ENCODE measurements around the gene R3HDM2.

Gene R3HDM2

GRCh38 chr12:57216014-57216911 is 214.6 kb downstream of the R3HDM2 start, which contains the start of gene NXPH4:
NXPH4 (plus strand) TSS chr12:57216794; CDS start chr12:57216970, 176 bp downstream.
- DNase-seq (ENCODE audit: low read depth) = no peak

- no peak for DNase-seq (ENCODE audit: low read depth)
These were observed 215.2 kb downstream of the R3HDM2 start for GRCh38 chr12:57215668-57216013.

- no peak for DNase-seq (ENCODE audit: low read depth)
These were observed 215.8 kb downstream of the R3HDM2 start for GRCh38 chr12:57215065-57215464.

- DNase-seq (ENCODE audit: low read depth) = no peak
These were observed 216.5 kb downstream of the R3HDM2 start for GRCh38 chr12:57214398-57214781.

GRCh38 chr12:57213763-57214397 is 217.0 kb downstream of the R3HDM2 start:
- no peak for DNase-seq (ENCODE audit: low read depth)

DNA sequence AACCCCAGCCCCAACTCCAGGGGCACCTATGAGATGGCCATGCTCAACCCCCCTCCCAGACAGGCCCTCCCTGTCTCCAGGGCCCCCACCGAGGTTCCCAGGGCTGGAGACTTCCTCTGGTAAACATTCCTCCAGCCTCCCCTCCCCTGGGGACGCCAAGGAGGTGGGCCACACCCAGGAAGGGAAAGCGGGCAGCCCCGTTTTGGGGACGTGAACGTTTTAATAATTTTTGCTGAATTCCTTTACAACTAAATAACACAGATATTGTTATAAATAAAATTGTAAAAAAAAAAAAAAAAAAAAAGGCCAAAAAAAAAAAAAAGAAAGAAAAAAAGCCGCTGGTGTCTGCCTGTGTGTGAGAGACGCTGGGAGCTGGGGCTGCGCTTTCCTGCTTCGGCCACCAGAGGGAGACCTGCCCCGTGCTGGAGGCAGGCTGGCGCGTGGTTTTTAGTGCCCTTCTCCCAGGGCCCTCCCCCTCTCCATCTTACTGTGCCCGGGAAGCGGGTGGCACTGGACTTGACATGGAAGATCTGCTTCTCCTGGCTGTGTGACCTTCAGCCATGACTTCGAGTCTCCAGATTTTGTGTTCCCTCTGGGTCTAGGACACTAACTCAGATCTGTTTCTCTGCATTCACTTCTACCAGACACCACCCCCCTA is 217.7 kb downstream of the R3HDM2 start:
- DNase-seq (ENCODE audit: low read depth) = peak; percentile 35

DNA sequence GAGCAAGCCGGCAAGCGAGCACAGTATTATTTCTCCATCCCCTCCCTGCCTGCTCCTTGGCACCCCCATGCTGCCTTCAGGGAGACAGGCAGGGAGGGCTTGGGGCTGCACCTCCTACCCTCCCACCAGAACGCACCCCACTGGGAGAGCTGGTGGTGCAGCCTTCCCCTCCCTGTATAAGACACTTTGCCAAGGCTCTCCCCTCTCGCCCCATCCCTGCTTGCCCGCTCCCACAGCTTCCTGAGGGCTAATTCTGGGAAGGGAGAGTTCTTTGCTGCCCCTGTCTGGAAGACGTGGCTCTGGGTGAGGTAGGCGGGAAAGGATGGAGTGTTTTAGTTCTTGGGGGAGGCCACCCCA is 218.2 kb downstream of the R3HDM2 start:
- no peak for DNase-seq (ENCODE audit: low read depth)

DNA sequence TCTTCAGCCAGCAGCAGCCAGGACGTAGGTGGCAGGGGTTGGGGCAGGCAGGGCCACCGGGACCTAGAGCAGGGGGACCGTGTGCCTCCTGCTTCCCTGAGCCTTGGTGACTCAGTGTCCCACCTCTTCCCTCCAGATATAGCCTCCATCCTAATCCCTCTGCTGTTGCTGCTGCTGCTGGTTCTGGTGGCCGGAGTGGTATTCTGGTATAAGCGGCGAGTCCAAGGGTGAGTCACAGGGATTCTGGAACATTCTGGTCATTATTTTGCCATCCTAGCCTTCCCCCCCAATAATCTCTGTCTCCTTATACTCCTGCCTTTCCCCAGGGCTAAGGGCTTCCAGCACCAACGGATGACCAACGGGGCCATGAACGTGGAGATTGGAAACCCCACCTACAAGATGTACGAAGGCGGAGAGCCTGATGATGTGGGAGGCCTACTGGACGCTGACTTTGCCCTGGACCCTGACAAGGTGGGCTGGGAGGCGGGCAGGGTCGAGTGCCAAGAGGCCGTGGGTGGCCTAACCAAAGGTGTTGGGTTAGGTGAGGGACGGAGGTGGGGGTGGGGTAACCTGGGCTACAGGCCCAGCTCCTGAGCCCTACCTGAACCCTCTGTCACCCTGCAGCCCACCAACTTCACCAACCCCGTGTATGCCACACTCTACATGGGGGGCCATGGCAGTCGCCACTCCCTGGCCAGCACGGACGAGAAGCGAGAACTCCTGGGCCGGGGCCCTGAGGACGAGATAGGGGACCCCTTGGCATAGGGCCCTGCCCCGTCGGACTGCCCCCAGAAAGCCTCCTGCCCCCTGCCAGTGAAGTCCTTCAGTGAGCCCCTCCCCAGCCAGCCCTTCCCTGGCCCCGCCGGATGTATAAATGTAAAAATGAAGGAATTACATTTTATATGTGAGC is 218.8 kb downstream of the R3HDM2 start:
- DNase-seq (ENCODE audit: low read depth) = no peak

DNA sequence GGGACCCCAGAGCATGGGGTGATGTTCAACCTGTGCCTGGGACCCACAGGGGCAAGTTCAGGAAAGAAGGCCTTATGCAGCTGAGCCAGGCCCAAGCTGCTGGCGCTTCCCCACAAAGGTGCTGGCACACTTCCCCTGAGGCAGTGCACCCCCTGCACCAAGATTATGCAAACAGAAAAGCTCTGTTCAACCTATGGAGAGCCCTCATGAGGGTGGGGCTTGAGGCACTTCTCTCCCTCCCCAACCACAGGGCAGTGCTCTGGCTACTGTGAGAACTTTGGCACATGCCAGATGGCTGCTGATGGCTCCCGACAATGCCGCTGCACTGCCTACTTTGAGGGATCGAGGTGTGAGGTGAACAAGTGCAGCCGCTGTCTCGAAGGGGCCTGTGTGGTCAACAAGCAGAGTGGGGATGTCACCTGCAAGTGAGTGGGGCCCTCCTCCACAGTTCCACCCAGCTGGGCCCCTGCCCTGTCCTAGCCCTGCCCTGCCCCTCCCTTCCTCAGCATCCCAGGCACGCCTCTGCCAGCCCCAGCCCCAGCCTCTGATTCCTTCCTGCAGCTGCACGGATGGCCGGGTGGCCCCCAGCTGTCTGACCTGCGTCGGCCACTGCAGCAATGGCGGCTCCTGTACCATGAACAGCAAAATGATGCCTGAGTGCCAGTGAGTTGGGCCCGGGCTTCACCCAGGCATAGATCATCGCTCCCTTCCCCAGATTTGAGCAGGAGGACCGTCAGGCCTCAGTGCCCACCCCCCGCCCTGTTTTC is 219.7 kb downstream of the R3HDM2 start:
- no peak for DNase-seq (ENCODE audit: low read depth)

GRCh38 chr12:57210461-57210860 is 220.4 kb downstream of the R3HDM2 start:
- DNase-seq (ENCODE audit: low read depth) = no peak

DNA sequence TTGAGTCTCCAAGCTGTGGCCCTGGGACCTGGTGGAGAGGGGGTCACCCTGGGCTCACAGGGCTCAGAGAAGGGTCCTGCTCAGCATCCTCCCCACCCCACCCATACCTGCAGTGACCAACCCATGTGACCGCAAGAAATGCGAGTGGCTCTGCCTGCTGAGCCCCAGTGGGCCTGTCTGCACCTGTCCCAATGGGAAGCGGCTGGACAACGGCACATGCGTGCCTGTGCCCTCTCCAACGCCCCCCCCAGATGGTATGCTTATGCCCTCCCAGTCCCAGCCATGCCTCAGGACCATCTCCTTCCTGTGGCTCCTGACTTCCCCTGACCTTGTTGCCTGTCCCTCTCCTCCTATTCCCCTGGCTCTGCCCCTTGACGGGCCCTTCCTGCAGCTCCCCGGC is 220.9 kb downstream of the R3HDM2 start:
- no peak for DNase-seq (ENCODE audit: low read depth)

DNA sequence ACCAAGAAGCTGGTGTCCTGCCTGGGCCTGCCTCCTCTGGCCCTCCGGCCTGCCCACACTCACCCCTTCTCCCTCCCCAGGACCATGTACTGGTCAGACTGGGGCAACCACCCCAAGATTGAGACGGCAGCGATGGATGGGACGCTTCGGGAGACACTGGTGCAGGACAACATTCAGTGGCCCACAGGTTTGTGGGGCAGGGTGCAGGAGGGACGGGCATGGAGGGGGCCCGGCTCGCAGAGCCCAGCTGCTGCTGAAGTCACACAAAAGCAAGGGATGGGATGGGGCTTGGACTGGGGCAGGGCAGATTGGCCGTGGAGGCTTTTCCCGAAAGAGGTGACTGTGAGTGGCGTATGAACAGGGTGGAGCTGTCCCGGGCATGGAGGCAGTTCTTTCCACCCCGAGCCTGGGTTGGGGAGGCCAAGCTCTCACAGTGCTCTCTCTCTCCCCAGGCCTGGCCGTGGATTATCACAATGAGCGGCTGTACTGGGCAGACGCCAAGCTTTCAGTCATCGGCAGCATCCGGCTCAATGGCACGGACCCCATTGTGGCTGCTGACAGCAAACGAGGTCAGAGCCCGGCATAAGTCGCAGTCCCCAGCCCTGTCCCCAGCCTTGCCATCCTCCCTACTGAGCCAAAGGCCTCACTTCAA is 222.1 kb downstream of the R3HDM2 start:
- DNase-seq (ENCODE audit: low read depth) = no peak

DNA sequence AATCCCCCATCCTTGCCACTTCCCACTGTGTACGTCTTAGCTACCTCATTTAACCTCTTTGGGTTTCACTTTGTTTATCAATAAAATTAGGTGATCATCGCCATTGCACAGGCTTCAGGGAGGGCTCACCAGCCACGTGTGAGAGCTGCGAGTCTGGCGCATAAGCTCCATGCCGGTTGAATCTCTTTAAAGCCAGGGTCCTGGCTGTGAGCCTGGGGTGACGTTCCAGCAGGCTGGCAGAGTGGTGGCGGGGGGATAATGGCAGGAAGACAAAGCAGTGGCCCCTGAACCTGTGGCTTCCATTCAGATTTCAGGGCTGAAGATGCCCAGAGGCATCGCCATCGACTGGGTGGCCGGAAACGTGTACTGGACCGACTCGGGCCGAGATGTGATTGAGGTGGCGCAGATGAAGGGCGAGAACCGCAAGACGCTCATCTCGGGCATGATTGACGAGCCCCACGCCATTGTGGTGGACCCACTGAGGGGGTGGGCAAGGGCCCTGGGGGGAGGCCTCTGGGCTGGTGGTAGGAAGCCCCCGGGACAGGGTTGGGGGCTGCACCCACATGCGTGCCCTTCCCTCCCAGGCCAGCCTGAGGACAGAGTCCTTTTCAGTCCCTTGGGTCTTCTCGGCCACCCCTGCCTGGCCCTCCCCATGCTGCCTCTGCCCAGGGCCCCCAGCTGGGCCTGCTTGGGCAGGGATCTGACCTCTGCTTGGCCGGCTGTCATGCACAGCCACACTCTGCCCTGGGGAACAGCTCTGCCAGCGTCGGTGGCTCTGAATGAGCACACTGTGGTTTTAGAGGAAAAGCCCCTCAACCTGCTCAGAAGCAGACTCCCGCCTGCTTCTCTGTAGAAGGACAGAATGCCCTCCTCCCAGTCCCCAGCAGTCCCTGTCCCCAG is 222.9 kb downstream of the R3HDM2 start:
- DNase-seq (ENCODE audit: low read depth) = no peak

DNA sequence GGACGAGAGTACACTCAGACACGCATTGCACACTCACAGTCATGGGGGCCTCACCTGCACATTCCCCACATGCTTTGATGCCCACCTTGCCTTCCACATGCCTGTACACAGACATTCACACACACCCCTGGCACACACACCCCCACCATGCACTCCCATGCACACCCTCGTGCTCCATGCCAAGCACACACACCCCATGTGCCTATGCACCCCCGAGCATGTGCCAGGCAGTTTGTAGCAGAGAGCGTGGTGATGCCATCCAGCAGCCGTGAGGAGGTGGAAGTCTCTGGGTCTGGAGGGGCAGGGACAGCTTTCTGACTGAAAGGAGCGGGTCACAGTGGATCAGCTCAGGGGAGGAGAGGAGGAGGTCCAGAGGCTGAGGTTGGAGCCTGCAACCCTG is 224.9 kb downstream of the R3HDM2 start:
- no peak for DNase-seq (ENCODE audit: low read depth)

- DNase-seq (ENCODE audit: low read depth) = no peak
These were observed 225.7 kb downstream of the R3HDM2 start for GRCh38 chr12:57205186-57205585.

DNA sequence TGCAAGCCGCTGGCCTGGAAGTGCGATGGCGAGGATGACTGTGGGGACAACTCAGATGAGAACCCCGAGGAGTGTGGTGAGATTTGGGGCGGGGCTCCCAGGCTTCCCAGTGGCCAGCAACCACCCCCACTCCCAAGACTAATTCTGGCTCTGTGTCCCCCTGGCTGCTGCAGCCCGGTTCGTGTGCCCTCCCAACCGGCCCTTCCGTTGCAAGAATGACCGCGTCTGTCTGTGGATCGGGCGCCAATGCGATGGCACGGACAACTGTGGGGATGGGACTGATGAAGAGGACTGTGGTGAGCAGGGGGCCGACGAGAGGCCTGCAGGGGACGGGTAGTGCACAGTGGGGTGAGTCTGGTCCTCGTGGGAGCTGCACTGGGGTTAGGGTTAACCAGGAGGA is 226.4 kb downstream of the R3HDM2 start:
- no peak for DNase-seq (ENCODE audit: low read depth)

DNA sequence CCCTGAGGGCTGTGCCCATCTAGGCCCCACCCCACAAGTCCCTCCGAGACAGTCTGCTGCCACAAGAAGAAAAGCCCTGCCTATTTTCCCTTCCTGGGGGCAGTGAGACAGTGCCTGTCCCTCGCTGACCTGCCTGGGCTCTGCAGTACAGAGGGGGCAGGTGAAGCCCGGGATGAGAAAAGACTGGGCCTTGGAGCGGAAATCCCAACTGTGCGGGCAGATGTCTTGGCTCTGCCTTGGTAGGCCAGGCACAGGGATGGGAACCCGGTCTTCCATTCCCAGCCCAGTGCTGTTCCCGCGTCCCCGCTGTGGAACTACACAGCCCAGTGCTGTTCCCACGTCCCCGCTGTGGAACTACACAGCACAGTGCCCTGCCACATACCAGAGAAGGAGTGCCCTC is 227.1 kb downstream of the R3HDM2 start:
- no peak for DNase-seq (ENCODE audit: low read depth)

Data from GM04503 (cell line).